ENCODE data around the gene ZNF646. TPM values are rescaled to one million over a fixed set of nuclear protein-coding genes. Genes with fewer than 3 reads are reported as not detected.

ZNF646 gene
- total and polyA plus RNA-seq, 12 donors: 3.1 to 17.8 (median 13.6) TPM

GRCh38 chr16:31061813-31062440, 12.3 kb upstream of the ZNF646 start:
- Histone ChIP-seq H3K27me3 (no peaks in the 10 kb centered on the region), H3K4me3 (no peak overlapping the region), H3K27ac (no peak overlapping the region), H3K9me3 (replicated peaks in 1 of 3) (no peaks in the 10 kb centered on the region), H3K4me1 (replicated peaks in 1 of 2) (peaks cover 0 to 11% of the 10 kb centered on the region in 2 donors), H3K36me3 (replicated peaks in 1 of 2) (peaks cover 0 to 32% of the 10 kb centered on the region in 2 donors)
- intact Hi-C loops (cut with DNase I): no loop called here
- WGBS, 4 donors: 95 to 97% (median 96%) methylated on average over 21 to 54 of the region's 54 CpGs
- no peak for TF ChIP-seq POLR2A (IDR thresholded peaks at IDR 0.05)
- TF ChIP-seq, protein P1, sequence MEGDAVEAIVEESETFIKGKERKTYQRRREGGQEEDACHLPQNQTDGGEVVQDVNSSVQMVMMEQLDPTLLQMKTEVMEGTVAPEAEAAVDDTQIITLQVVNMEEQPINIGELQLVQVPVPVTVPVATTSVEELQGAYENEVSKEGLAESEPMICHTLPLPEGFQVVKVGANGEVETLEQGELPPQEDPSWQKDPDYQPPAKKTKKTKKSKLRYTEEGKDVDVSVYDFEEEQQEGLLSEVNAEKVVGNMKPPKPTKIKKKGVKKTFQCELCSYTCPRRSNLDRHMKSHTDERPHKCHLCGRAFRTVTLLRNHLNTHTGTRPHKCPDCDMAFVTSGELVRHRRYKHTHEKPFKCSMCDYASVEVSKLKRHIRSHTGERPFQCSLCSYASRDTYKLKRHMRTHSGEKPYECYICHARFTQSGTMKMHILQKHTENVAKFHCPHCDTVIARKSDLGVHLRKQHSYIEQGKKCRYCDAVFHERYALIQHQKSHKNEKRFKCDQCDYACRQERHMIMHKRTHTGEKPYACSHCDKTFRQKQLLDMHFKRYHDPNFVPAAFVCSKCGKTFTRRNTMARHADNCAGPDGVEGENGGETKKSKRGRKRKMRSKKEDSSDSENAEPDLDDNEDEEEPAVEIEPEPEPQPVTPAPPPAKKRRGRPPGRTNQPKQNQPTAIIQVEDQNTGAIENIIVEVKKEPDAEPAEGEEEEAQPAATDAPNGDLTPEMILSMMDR (IDR thresholded peaks at IDR 0.05): no peak
- no peak for DNase-seq

DNA sequence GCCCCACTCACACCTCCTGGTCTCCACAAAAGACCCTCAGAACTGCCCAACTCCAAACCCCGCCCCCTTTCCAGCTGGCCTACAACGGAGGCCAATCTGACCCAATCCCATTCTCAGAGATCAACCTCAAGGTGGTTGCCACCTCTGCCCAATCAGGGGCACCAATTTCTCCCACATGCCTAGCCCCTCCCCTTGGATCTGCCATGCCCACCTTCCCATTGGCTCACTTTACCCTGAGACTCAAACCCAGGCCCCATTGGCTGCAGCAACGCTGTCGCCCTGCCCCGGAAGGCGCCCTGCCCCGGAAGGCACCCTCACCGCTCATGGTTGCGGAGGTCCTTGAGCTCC, 10.8 kb upstream of the ZNF646 start:
- intact Hi-C loops (cut with DNase I): no loop called here
- no peaks in the 10 kb centered on the region for H3K27me3 ChIP-seq
- DNase-seq: no peak
- no peaks in the 10 kb centered on the region for H3K9me3 ChIP-seq (replicated peaks in 1 of 3)
- WGBS, 4 donors: 94 to 96% (median 95%) methylated on average over 2 to 9 of the region's 9 CpGs
- TF ChIP-seq POLR2A (IDR thresholded peaks at IDR 0.05): no peak
- TF ChIP-seq, protein P1 (IDR thresholded peaks at IDR 0.05): no peak
- H3K27ac ChIP-seq: peak overlapping the region in 1 of 5 donors; percentile 90
- peaks cover 0 to 32% of the 10 kb centered on the region in 2 donors for H3K36me3 ChIP-seq (replicated peaks in 1 of 2)
- no peak overlapping the region for H3K4me3 ChIP-seq
- H3K4me1 ChIP-seq (replicated peaks in 1 of 2): peaks cover 0 to 11% of the 10 kb centered on the region in 2 donors

DNA sequence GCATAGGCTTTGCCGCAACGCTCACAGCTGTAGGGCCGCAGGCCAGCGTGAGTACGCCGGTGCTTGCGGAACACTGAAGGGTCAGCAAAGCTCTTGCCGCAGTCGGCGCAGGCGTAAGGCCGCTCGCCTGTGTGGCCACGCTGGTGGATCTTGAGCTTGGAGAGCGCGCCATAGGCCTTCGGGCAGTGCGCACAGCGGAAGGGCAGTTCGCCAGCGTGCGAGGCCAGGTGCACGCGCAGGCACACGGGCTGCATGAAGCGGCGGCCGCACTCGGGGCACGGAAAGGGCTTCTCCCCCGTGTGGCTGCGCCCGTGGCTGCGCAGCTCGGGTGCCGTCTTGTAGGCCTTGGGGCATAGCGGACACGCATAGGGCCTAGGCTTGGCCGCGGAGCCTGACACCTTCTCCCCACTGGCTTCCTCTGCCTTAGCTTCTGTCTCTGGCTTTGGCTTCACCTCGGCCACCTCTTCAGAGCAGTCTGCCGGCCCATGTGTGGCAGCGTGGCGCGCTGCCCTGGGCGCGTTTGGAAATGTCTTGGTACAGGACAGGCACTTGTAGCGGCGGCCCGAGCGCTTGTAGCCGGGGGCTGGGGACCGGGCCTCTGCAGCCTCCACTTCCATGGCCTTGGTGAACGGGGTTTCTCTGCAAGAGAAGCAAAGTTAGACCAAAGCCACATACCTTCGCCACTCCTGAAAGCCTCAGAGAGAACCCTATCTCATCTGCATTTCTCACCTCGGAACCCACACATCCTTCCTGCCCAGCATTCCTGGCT, 10.2 kb upstream of the ZNF646 start:
- TF ChIP-seq, protein P1 (IDR thresholded peaks at IDR 0.05): no peak
- no peak for TF ChIP-seq POLR2A (IDR thresholded peaks at IDR 0.05)
- intact Hi-C loops (cut with DNase I): no loop called here
- Histone ChIP-seq H3K27me3 (no peaks in the 10 kb centered on the region), H3K9me3 (replicated peaks in 1 of 3) (no peaks in the 10 kb centered on the region), H3K4me3 (no peak overlapping the region), H3K27ac (peak overlapping the region in 4 of 5 donors; percentile 40 to 90 (median 76)), H3K36me3 (replicated peaks in 1 of 2) (peaks cover 0 to 32% of the 10 kb centered on the region in 2 donors), H3K4me1 (replicated peaks in 1 of 2) (peaks cover 0 to 11% of the 10 kb centered on the region in 2 donors)
- WGBS, 4 donors: 85 to 97% (median 92%) methylated on average over 17 to 56 of the region's 56 CpGs
- no peak for DNase-seq

DNA sequence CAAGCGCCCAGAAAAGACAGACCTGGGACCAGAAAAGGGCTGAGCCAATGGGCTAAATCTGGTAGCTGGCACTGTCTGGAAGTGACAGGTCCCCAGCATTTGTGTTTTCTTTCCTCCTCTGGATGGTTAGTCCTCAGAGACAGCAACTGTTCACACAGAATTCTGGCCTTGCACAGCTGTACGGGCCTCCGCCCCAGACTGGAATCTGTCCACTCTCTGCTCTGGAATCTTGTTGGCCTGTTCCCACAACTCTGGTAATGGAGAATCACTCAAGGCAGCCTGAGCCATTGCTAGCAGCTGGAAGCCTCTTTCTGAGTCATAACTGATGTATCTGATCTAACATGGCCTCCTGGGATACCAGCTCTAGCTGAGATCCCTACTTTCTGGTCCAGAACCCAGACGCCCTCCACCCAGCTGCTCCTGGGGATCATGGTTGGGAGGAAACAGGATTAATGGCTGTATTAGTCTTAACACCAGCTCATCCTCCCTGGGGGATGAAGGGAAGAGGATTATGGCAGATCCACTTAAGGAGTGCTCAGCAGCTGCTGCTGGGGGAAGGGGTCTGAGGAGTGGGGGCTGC, 9.2 kb upstream of the ZNF646 start:
- Histone ChIP-seq H3K4me1 (replicated peaks in 1 of 2) (peaks cover 0 to 11% of the 10 kb centered on the region in 2 donors), H3K9me3 (replicated peaks in 1 of 3) (no peaks in the 10 kb centered on the region), H3K4me3 (no peak overlapping the region), H3K27ac (peak overlapping the region; percentile 40 to 90 (median 72)), H3K36me3 (replicated peaks in 1 of 2) (peaks cover 0 to 32% of the 10 kb centered on the region in 2 donors), H3K27me3 (no peaks in the 10 kb centered on the region)
- intact Hi-C loops (cut with DNase I): no loop called here
- 44 to 60% (median 55%) methylated on average over 4 of the region's 4 CpGs for WGBS, 4 donors
- TF ChIP-seq, protein P1 (IDR thresholded peaks at IDR 0.05): no peak
- TF ChIP-seq POLR2A (IDR thresholded peaks at IDR 0.05): peak in 1 of 2 donors; percentile 11
- DNase-seq: peak; percentile 36 to 85 (median 81)
